ACC112 (cell line): ENCODE results near the gene TMEM132C.

Source experiments
- H2AFZ ChIP-seq: fragments of 200-600 bp; sonication (generic); one replicate; pipeline ENCODE4 v1.6.0; 2017; ENCODE audit warnings: antibody characterized with exemption, low read length; ENCODE audit not compliant: unreplicated experiment
- H3K27ac ChIP-seq: fragments of 200-600 bp; sonication (generic); 2 replicates; pipeline ENCODE4 v1.5.1; 2014; ENCODE audit warnings: low read depth, mild to moderate bottlenecking, antibody characterized with exemption, low read length, moderate library complexity
- H3K27me3 ChIP-seq: fragments of 200-600 bp; sonication (generic); 2 replicates; pipeline ENCODE4 v1.6.1; 2014; ENCODE audit warnings: mild to moderate bottlenecking, antibody characterized with exemption, low read length, moderate library complexity, mixed read lengths; ENCODE audit not compliant: insufficient read depth
- H3K36me3 ChIP-seq: fragments of 200-600 bp; sonication (generic); 2 replicates; pipeline ENCODE4 v1.6.1; 2016; ENCODE audit warnings: mild to moderate bottlenecking, antibody characterized with exemption, low read length, moderate library complexity, mixed read lengths; ENCODE audit not compliant: insufficient read depth
- H3K4me1 ChIP-seq: fragments of 200-600 bp; sonication (generic); one replicate; pipeline ENCODE4 v1.6.1; 2016; ENCODE audit warnings: low read length, mixed read lengths; ENCODE audit not compliant: insufficient read depth, unreplicated experiment, control insufficient read depth
- H3K4me3 ChIP-seq: fragments of 200-600 bp; sonication (generic); 2 replicates; pipeline ENCODE4 v1.5.1; 2014; ENCODE audit warnings: mild to moderate bottlenecking, low read depth, low read length
- H3K79me2 ChIP-seq: fragments of 200-600 bp; sonication (generic); one replicate; pipeline ENCODE4 v1.6.0; 2016; ENCODE audit warnings: low read length; ENCODE audit not compliant: control insufficient read depth, unreplicated experiment, insufficient read depth

TMEM132C gene

DNA sequence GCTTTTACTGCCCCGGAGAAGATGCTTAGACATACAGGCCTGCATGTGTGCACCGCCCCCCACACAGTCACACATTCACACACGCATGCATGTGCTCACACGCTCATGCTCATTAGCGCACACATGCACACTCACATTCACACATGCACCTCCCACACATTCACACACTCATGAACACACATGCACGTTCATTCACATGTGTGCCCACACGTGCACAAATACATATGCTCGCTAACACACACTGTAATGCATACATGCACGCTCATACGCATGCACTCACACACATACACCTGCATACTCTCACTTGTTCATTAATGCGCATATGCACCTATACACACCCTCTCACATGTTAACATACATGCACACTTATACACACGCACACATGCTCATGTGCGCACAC is 21.9 kb downstream of the TMEM132C start:
- H3K4me3 ChIP-seq = no peak overlapping the region
- H3K36me3 ChIP-seq = no peaks in the 10 kb centered on the region
- H3K79me2 ChIP-seq = no peaks in the 10 kb centered on the region
- no peaks in the 10 kb centered on the region for H3K27me3 ChIP-seq
- no peak overlapping the region for H3K27ac ChIP-seq
- no peak overlapping the region for H2AFZ ChIP-seq
- no peaks in the 10 kb centered on the region for H3K4me1 ChIP-seq

GRCh38 chr12:128290938-128291337 is 24.0 kb downstream of the TMEM132C start:
- H3K27me3 ChIP-seq = no peaks in the 10 kb centered on the region
- H3K27ac ChIP-seq = no peak overlapping the region
- no peaks in the 10 kb centered on the region for H3K79me2 ChIP-seq

GRCh38 chr12:128298091-128298748 is 31.2 kb downstream of the TMEM132C start:
- Histone ChIP-seq H3K4me3 (no peak overlapping the region), H3K4me1 (no peaks in the 10 kb centered on the region), H3K36me3 (no peaks in the 10 kb centered on the region), H3K79me2 (no peaks in the 10 kb centered on the region), H3K27me3 (no peaks in the 10 kb centered on the region), H3K27ac (no peak overlapping the region), H2AFZ (no peak overlapping the region)

More at GRCh38 chr12:128290938-128291337, 24.0 kb downstream of the TMEM132C start:
- no peaks in the 10 kb centered on the region for H3K4me1 ChIP-seq
- H2AFZ ChIP-seq = no peak overlapping the region
- no peak overlapping the region for H3K4me3 ChIP-seq
- H3K36me3 ChIP-seq = no peaks in the 10 kb centered on the region

GRCh38 chr12:128305336-128305892 is 38.4 kb downstream of the TMEM132C start:
- H3K27ac ChIP-seq = no peak overlapping the region
- no peak overlapping the region for H2AFZ ChIP-seq
- no peaks in the 10 kb centered on the region for H3K27me3 ChIP-seq
- no peaks in the 10 kb centered on the region for H3K4me1 ChIP-seq
- H3K36me3 ChIP-seq = no peaks in the 10 kb centered on the region
- H3K79me2 ChIP-seq = no peaks in the 10 kb centered on the region
- H3K4me3 ChIP-seq = no peak overlapping the region

DNA sequence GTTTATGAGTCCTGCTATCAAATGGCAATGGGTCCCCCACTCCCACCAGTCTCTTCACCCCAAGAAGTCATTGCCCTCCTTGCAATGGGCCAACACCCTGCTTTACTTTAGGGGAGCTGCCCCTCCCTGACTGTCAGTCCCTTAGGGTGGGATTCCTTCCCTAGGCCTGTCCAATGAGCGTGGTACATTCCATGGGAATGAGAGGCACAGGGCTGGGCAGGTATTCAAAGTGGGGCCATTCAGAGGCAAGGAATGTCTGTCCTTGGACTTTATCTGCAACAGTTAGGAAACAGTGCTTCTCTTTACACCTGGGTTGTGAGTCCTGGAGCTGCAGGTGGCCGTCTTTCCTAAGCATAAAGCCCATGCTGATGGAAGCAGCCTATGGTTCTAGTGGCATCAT is 40.8 kb downstream of the TMEM132C start:
- H3K79me2 ChIP-seq = no peaks in the 10 kb centered on the region
- no peak overlapping the region for H3K4me3 ChIP-seq
- H3K27ac ChIP-seq = no peak overlapping the region
- no peak overlapping the region for H2AFZ ChIP-seq
- no peaks in the 10 kb centered on the region for H3K4me1 ChIP-seq
- H3K27me3 ChIP-seq = no peaks in the 10 kb centered on the region
- H3K36me3 ChIP-seq = no peaks in the 10 kb centered on the region

DNA sequence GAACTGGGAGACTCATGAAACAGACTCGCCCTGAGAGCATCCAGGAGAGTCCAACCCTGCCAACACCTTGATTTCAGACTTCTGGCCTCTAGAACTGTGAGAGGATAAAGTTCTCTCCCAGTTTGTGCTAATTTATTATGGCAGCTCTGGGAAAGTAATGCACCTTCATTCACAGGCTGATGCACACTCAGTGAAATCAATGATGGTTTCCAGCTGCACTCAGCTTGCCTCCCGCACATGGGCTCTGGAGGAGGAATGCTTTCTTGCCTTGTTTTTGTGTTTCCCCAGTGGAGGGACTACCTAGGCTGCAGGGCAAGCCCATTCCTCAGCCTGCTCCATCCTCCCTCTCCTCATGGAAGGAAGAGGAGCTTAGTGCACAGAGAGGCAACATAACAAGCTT is 45.7 kb downstream of the TMEM132C start:
- no peaks in the 10 kb centered on the region for H3K4me1 ChIP-seq
- H3K27me3 ChIP-seq = no peaks in the 10 kb centered on the region
- no peak overlapping the region for H3K4me3 ChIP-seq
- no peak overlapping the region for H2AFZ ChIP-seq
- H3K27ac ChIP-seq = no peak overlapping the region
- no peaks in the 10 kb centered on the region for H3K79me2 ChIP-seq
- H3K36me3 ChIP-seq = no peaks in the 10 kb centered on the region

DNA sequence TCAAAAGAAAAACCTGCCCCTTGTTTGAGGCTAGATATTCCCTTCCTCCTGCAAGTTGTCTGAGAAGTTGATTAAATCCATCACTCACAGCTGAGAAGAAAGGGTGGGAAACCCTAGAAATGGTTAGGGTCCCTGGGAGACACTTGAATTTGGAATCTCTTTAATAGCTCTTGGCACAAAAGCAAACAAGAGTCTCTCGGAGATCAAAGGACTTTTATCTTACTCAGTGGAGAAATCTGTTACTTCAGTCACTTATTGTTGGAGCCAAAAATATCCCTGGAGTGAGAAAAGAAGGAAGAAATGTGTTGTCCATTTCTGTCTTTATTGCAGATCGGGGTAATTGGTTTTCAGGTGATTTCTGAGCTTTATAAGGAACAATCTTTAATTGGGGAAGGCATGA is 47.0 kb downstream of the TMEM132C start:
- Histone ChIP-seq H3K4me1 (no peaks in the 10 kb centered on the region), H3K27ac (no peak overlapping the region), H3K79me2 (no peaks in the 10 kb centered on the region), H3K27me3 (no peaks in the 10 kb centered on the region), H3K4me3 (no peak overlapping the region), H2AFZ (no peak overlapping the region), H3K36me3 (no peaks in the 10 kb centered on the region)

- no peaks in the 10 kb centered on the region for H3K36me3 ChIP-seq
- H3K27me3 ChIP-seq = no peaks in the 10 kb centered on the region
- no peaks in the 10 kb centered on the region for H3K4me1 ChIP-seq
- no peaks in the 10 kb centered on the region for H3K79me2 ChIP-seq
- no peak overlapping the region for H3K4me3 ChIP-seq
- H3K27ac ChIP-seq = no peak overlapping the region
- H2AFZ ChIP-seq = no peak overlapping the region
Observed at GRCh38 chr12:128314611-128315010, 47.6 kb downstream of the TMEM132C start.

DNA sequence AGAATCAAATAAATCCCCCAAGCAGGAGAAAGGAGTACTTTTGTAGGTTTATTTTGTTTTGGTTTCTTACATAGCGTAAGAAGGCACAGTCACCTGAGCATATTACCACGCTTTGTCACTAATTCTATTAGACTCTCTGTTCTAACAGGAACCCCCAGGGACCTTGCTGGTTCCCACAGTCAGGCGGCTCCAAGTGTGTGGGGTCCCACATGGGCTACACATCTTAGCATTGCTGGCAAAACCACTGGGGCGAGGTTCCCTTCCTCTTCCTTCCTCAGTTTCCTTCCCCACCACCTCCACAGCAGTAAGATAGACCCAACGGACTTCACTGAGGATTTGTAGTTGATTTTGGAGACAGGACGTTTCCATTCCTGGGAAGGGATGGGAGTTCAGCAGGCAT is 49.1 kb downstream of the TMEM132C start:
- Histone ChIP-seq H3K27ac (no peak overlapping the region), H3K4me3 (no peak overlapping the region), H3K4me1 (no peaks in the 10 kb centered on the region), H3K27me3 (no peaks in the 10 kb centered on the region), H3K79me2 (no peaks in the 10 kb centered on the region), H2AFZ (no peak overlapping the region), H3K36me3 (no peaks in the 10 kb centered on the region)

DNA sequence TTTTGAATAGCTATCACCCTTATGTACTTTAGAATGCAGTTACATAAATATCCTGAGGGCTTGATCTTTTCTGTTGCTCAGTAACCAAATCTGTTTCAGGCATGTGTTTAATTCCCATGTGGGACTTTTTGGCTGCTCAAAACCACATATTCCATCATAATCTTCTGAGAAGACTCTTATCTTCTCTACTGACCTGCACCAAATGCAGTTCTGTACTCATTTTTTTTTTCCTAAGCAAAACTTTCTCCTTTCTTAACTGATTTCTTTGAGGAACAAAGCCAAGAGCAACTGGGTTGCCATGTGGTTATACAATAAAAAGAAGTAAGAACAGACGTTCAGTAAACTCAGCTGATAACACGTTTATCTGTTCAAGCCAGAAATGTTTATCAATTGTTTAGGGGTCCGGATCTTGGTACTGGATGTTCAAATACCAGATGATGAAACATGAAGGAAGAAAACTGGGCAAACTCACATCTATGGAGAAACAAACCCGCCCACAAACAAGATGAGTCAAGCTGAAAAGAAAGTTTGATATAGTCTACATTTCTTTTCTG is 50.1 kb downstream of the TMEM132C start:
- no peak overlapping the region for H3K4me3 ChIP-seq
- H3K27me3 ChIP-seq = no peaks in the 10 kb centered on the region
- H3K27ac ChIP-seq = no peak overlapping the region
- no peaks in the 10 kb centered on the region for H3K36me3 ChIP-seq
- H3K4me1 ChIP-seq = no peaks in the 10 kb centered on the region
- no peaks in the 10 kb centered on the region for H3K79me2 ChIP-seq
- H2AFZ ChIP-seq = no peak overlapping the region

- Histone ChIP-seq H3K27ac (no peak overlapping the region), H2AFZ (no peak overlapping the region), H3K4me1 (no peaks in the 10 kb centered on the region)
Observed at GRCh38 chr12:128318341-128318740, 51.4 kb downstream of the TMEM132C start.

More at GRCh38 chr12:128318341-128318740, 51.4 kb downstream of the TMEM132C start:
- Histone ChIP-seq H3K27me3 (no peaks in the 10 kb centered on the region), H3K79me2 (no peaks in the 10 kb centered on the region), H3K36me3 (no peaks in the 10 kb centered on the region), H3K4me3 (no peak overlapping the region)
